ENCODE results near the gene EPHA3. TPM values are rescaled to one million over a fixed set of nuclear protein-coding genes. Genes with fewer than 3 reads are reported as not detected.

The EPHA3 gene
- polyA plus RNA-seq, 2 of the 4 experiments (the other 2 are of a cell fraction): not detected

DNA sequence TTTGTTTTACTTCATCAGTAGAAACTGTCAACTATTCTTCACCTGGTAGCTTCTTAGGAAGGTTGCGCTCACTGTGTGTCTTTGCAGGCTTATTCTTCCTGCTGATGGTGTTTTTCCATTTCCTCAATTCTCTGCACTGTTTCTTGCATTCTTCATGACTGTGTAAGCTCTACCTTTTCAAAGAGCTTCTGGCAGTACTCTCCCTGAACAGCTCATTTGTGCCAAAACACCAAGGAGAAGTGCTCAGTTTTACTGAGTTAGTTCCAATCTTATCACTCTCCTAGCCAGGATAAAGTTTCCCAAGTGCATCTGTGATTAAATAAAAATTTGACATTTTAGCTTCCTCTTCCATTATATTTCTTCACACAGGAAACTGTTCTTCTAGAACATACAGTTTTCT is 339.8 kb downstream of the EPHA3 start:
- no peak overlapping the region for H3K4me3 ChIP-seq
- H3K9me3 ChIP-seq: no peaks in the 10 kb centered on the region
- no peak overlapping the region for H3K27ac ChIP-seq
- ATAC-seq (no peak), DNase-seq (ENCODE audit: low read depth in 1 of 2, low spot score in 1 of 2) (no peak), FAIRE-seq (no peak)
- H3K4me1 ChIP-seq: no peaks in the 10 kb centered on the region
- POLR2A ChIA-PET: no interaction called here
- H3K4me2 ChIP-seq: no peak overlapping the region
- TF ChIP-seq CTCF (IDR thresholded peaks at IDR 0.05) (no peak), MYC (IDR thresholded peaks at IDR 0.05; ENCODE audit: borderline replicate concordance, low read length) (no peak), BCL3 (IDR thresholded peaks at IDR 0.05) (no peak), MAFK (IDR thresholded peaks at IDR 0.05; ENCODE audit: partially characterized antibody) (no peak), RFX5 (IDR thresholded peaks at IDR 0.05) (no peak), CBX2 (IDR thresholded peaks at IDR 0.05; ENCODE audit: borderline replicate concordance, low read depth) (no peak)
- CTCF ChIA-PET: interaction anchor here (0.9 kb wide), 1 partner anchor 47 kb away, joined by 3 read pairs; no protein-coding TSS in a partner anchor
- WGBS (ENCODE audit: missing lambda C conversion rate): 60% methylated on average over 1 of the region's 1 CpG

DNA sequence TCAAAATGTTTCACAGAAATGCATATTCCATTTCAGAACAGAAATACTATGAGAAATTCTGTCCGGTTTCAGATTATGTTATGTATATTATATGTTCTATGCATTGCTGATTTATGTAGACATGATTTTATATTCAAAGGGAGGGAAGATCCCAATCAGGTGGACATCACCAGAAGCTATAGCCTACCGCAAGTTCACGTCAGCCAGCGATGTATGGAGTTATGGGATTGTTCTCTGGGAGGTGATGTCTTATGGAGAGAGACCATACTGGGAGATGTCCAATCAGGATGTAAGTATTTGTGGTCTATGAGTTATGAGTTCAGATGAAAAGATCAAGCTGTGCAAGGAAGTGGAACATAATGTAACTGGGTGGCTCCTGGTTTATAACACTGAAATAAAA is 341.7 kb downstream of the EPHA3 start:
- no peak for ATAC-seq
- 6% methylated on average over 4 of the region's 4 CpGs for WGBS (ENCODE audit: missing lambda C conversion rate)
- DNase-seq (ENCODE audit: low read depth in 1 of 2, low spot score in 1 of 2): no peak
- Histone ChIP-seq H3K4me2 (no peak overlapping the region), H3K27ac (no peak overlapping the region), H3K4me3 (no peak overlapping the region), H3K4me1 (no peaks in the 10 kb centered on the region), H3K9me3 (no peaks in the 10 kb centered on the region)
- no peak for FAIRE-seq
- ChIA-PET POLR2A (no interaction called here), CTCF (no interaction called here)
- TF ChIP-seq ESRRA (IDR thresholded peaks at IDR 0.05; ENCODE audit: borderline replicate concordance, low read length) (no peak), NPAS2 (CRISPR knock-in tag; IDR thresholded peaks at IDR 0.05; ENCODE audit: borderline replicate concordance) (no peak)

- H3K27ac ChIP-seq: no peak overlapping the region
- ChIA-PET CTCF (no interaction called here), POLR2A (no interaction called here)
- H3K4me3 ChIP-seq: no peak overlapping the region
- H3K9me3 ChIP-seq: no peaks in the 10 kb centered on the region
- TF ChIP-seq TFCP2L1 (CRISPR knock-in tag; IDR thresholded peaks at IDR 0.05) (no peak), CEBPB (IDR thresholded peaks at IDR 0.05) (no peak), RFX5 (IDR thresholded peaks at IDR 0.05) (no peak), POLR2A (IDR thresholded peaks at IDR 0.05; ENCODE audit: low read length) (no peak), BHLHE40 (IDR thresholded peaks at IDR 0.05; ENCODE audit: low read depth, low read length) (no peak)
- FAIRE-seq (no peak), DNase-seq (ENCODE audit: low read depth in 1 of 2, low spot score in 1 of 2) (no peak), ATAC-seq (no peak)
- 4% methylated on average over 2 of the region's 2 CpGs for WGBS (ENCODE audit: missing lambda C conversion rate)
- H3K4me2 ChIP-seq: no peak overlapping the region
- H3K4me1 ChIP-seq: no peaks in the 10 kb centered on the region
Measured at GRCh38 chr3:89452066-89452465, 344.6 kb downstream of the EPHA3 start.

DNA sequence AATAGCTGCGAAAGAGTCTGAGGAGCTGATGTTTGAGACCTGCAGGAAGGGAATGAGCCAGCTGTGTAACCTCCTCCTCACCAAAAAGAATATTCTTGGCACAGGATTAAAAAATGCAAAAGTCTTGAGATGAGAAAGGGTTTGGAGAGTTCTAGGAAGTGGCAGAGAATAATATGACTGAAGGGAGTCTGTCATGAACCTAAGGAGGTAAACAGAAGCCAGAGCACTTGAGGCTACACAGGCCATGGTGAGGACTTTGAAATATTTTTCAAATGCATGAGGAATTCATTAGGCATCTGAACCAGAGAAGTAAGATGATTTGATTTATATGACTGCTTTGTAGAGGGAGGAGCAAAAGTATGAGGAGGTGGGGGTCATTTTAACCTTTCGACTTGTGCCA is 347.8 kb downstream of the EPHA3 start:
- Histone ChIP-seq H3K4me2 (no peak overlapping the region), H3K4me1 (no peaks in the 10 kb centered on the region), H3K27ac (no peak overlapping the region), H3K4me3 (no peak overlapping the region), H3K9me3 (no peaks in the 10 kb centered on the region)
- WGBS (ENCODE audit: missing lambda C conversion rate): 12% methylated on average over 2 of the region's 2 CpGs
- DNase-seq (ENCODE audit: low read depth in 1 of 2, low spot score in 1 of 2) (no peak), FAIRE-seq (no peak), ATAC-seq (no peak)
- ChIA-PET CTCF (no interaction called here), POLR2A (no interaction called here)
- TF ChIP-seq REST (IDR thresholded peaks at IDR 0.05): no peak
- TF ChIP-seq CTCF (IDR thresholded peaks at IDR 0.05): no peak
- TF ChIP-seq EP300 (IDR thresholded peaks at IDR 0.05): no peak
- TF ChIP-seq TFCP2L1 (CRISPR knock-in tag; IDR thresholded peaks at IDR 0.05): no peak
- no peak for TF ChIP-seq ELK1 (IDR thresholded peaks at IDR 0.05; ENCODE audit: low read depth, low read length)
- no peak for TF ChIP-seq FOSL2 (IDR thresholded peaks at IDR 0.05)
- no peak for TF ChIP-seq FOSL2 (CRISPR knock-in tag; IDR thresholded peaks at IDR 0.05)
- TF ChIP-seq ATOH8 (CRISPR knock-in tag; IDR thresholded peaks at IDR 0.05; ENCODE audit: low read depth): no peak
- TF ChIP-seq HDAC2 (IDR thresholded peaks at IDR 0.05): no peak
- no peak for TF ChIP-seq ZC3H11A (IDR thresholded peaks at IDR 0.05)
- no peak for TF ChIP-seq ESRRA (IDR thresholded peaks at IDR 0.05; ENCODE audit: borderline replicate concordance, low read length)

Data from A549 (cell line).